Keratinocyte (primary cell): Measurements from ENCODE around the gene ADAM19.

ENCODE experiments used
- EZH2 ChIP-seq: IDR thresholded peaks from one replicate; pipeline ENCODE4 v1.6.1; 2012; ENCODE audit warnings: inconsistent platforms, mild to moderate bottlenecking, low read length, moderate library complexity
- TF ChIP-seq, protein P1 (sequence below), 3 experiments: IDR thresholded peaks in 1 of 3; conservative IDR thresholded peaks in 1 of 3; optimal IDR thresholded peaks in 1 of 3; 2 replicates in 2 of 3; 3 replicates in 1 of 3; pipeline versions ENCODE3 to v1.5.1; 2011; ENCODE audit warnings: low read length in 3 of 3, mild to moderate bottlenecking in 3 of 3, moderate library complexity in 2 of 3, control low read depth in 1 of 3, inconsistent platforms in 1 of 3; ENCODE audit not compliant: insufficient read depth in 2 of 3; ENCODE audit errors: extremely low read depth in 1 of 3

GRCh38 chr5:157524887-157525286 is 50.7 kb downstream of the ADAM19 start:
- TF ChIP-seq, protein P1, sequence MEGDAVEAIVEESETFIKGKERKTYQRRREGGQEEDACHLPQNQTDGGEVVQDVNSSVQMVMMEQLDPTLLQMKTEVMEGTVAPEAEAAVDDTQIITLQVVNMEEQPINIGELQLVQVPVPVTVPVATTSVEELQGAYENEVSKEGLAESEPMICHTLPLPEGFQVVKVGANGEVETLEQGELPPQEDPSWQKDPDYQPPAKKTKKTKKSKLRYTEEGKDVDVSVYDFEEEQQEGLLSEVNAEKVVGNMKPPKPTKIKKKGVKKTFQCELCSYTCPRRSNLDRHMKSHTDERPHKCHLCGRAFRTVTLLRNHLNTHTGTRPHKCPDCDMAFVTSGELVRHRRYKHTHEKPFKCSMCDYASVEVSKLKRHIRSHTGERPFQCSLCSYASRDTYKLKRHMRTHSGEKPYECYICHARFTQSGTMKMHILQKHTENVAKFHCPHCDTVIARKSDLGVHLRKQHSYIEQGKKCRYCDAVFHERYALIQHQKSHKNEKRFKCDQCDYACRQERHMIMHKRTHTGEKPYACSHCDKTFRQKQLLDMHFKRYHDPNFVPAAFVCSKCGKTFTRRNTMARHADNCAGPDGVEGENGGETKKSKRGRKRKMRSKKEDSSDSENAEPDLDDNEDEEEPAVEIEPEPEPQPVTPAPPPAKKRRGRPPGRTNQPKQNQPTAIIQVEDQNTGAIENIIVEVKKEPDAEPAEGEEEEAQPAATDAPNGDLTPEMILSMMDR (optimal IDR thresholded peaks at IDR 0.05 in 1 of 3, IDR thresholded peaks at IDR 0.05 in 1 of 3, conservative IDR thresholded peaks at IDR 0.05 in 1 of 3; ENCODE audit: extremely low read depth in 1 of 3, insufficient read depth in 2 of 3, low read length in 3 of 3): no peak
- no peak for TF ChIP-seq EZH2
